ENCODE data around the gene MYOF. TPM values are rescaled to one million over a fixed set of nuclear protein-coding genes. Genes with fewer than 3 reads are reported as not detected.

Gene MYOF
- total RNA-seq, 2 donors from 2014 or later, result 21.1 to 25.7 TPM

GRCh38 chr10:93417921-93418320 is 64.2 kb downstream of the MYOF start:
- DNase-seq (no peak), ATAC-seq (no peak)
- Histone ChIP-seq H3K4me1 (no peaks in the 10 kb centered on the region), H3K27ac (no peak overlapping the region), H3K9me3 (no peaks in the 10 kb centered on the region), H3K36me3 (replicated peaks in 1 of 2; ENCODE audit: insufficient read depth in 1 of 2, low read depth in 2 of 2) (no peaks in the 10 kb centered on the region), H3K4me3 (no peak overlapping the region), H3K27me3 (no peaks in the 10 kb centered on the region)
- 43 to 57% methylated on average over 3 of the region's 3 CpGs for WGBS, 2 donors
- no peak for TF ChIP-seq POLR2A (IDR thresholded peaks at IDR 0.05)
- no peak for TF ChIP-seq CTCF (IDR thresholded peaks at IDR 0.05)
- intact Hi-C loops (cut with DNase I), result no loop called here

DNA sequence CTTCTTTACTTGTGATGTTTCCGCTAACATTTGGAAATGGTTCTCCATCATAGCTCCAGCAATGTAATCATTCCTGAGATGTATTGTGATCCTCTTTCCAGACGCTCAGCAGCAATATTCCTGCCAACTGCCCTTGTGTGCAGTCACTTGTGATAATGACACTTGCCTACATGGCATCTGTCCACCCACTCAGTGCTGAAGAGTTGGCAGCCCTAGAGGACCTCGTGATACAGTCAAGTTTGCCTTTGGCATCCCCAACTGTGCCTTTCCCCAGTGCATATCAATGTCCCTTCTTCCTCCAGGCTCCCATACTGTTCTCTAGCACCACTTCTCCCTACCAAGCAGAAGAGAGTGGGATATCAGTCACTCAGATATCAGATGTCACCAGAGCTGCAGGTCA is 64.9 kb downstream of the MYOF start:
- DNase-seq (no peak), ATAC-seq (no peak)
- WGBS, 2 donors, result 58 to 64% methylated on average over 3 of the region's 3 CpGs
- intact Hi-C loops (cut with DNase I), result no loop called here
- TF ChIP-seq POLR2A (IDR thresholded peaks at IDR 0.05), result no peak
- no peak for TF ChIP-seq CTCF (IDR thresholded peaks at IDR 0.05)
- Histone ChIP-seq H3K36me3 (replicated peaks in 1 of 2; ENCODE audit: insufficient read depth in 1 of 2, low read depth in 2 of 2) (no peaks in the 10 kb centered on the region), H3K27ac (no peak overlapping the region), H3K4me1 (no peaks in the 10 kb centered on the region), H3K4me3 (no peak overlapping the region), H3K9me3 (no peaks in the 10 kb centered on the region), H3K27me3 (no peaks in the 10 kb centered on the region)

- Histone ChIP-seq H3K27me3 (no peaks in the 10 kb centered on the region), H3K9me3 (no peaks in the 10 kb centered on the region), H3K4me1 (no peaks in the 10 kb centered on the region), H3K4me3 (no peak overlapping the region), H3K27ac (no peak overlapping the region), H3K36me3 (replicated peaks in 1 of 2; ENCODE audit: insufficient read depth in 1 of 2, low read depth in 2 of 2) (no peaks in the 10 kb centered on the region)
- TF ChIP-seq CTCF (IDR thresholded peaks at IDR 0.05), result no peak
- no peak for TF ChIP-seq POLR2A (IDR thresholded peaks at IDR 0.05)
- WGBS, 2 donors, result 84 to 90% methylated on average over 4 of the region's 4 CpGs
- ATAC-seq, result no peak
- intact Hi-C loops (cut with DNase I), result no loop called here
- no peak for DNase-seq
These were observed 65.3 kb downstream of the MYOF start for GRCh38 chr10:93416824-93417223.

DNA sequence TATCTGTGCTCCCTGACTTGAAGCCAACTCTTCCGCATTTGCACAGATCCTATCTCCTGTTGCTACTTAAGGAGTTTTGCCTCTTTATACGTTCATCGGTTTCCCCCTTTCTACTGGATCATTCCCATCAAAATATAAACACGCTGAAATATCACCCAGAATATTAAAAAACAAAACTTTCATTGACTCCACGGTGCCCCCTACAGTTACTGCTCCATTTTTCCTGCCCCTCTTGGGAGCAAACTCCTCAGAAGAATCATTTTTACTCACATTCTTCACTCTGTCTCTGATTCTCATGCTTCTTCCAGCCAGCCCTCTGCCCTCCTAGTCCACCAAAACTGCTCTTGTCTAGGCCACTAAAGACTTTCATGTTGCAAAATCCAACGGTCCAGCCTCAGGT is 66.4 kb downstream of the MYOF start:
- Histone ChIP-seq H3K9me3 (no peaks in the 10 kb centered on the region), H3K27ac (no peak overlapping the region), H3K4me1 (no peaks in the 10 kb centered on the region), H3K36me3 (replicated peaks in 1 of 2; ENCODE audit: insufficient read depth in 1 of 2, low read depth in 2 of 2) (no peaks in the 10 kb centered on the region), H3K27me3 (no peaks in the 10 kb centered on the region), H3K4me3 (no peak overlapping the region)
- no peak for TF ChIP-seq CTCF (IDR thresholded peaks at IDR 0.05)
- TF ChIP-seq POLR2A (IDR thresholded peaks at IDR 0.05), result no peak
- WGBS, 2 donors, result 58 to 63% methylated on average over 6 of the region's 6 CpGs
- no peak for DNase-seq
- no peak for ATAC-seq
- intact Hi-C loops (cut with DNase I), result no loop called here

- H3K4me1 ChIP-seq, result no peaks in the 10 kb centered on the region
- H3K36me3 ChIP-seq (replicated peaks in 1 of 2; ENCODE audit: insufficient read depth in 1 of 2, low read depth in 2 of 2), result no peaks in the 10 kb centered on the region
- WGBS, 2 donors, result 78 to 92% methylated on average over 2 to 3 of the region's 3 CpGs
- no peaks in the 10 kb centered on the region for H3K9me3 ChIP-seq
- H3K4me3 ChIP-seq, result no peak overlapping the region
- TF ChIP-seq POLR2A (IDR thresholded peaks at IDR 0.05) (no peak), CTCF (IDR thresholded peaks at IDR 0.05) (no peak)
- peak in 1 of 4 donors; percentile 35 for DNase-seq
- no peak for ATAC-seq
- H3K27ac ChIP-seq, result peak overlapping the region in 1 of 4 donors; percentile 12
- intact Hi-C loops (cut with DNase I), result no loop called here
- H3K27me3 ChIP-seq, result no peaks in the 10 kb centered on the region
These were observed 68.9 kb downstream of the MYOF start for GRCh38 chr10:93413252-93413689.
